Measurements from ENCODE around the gene ARL15.

Gene ARL15

DNA sequence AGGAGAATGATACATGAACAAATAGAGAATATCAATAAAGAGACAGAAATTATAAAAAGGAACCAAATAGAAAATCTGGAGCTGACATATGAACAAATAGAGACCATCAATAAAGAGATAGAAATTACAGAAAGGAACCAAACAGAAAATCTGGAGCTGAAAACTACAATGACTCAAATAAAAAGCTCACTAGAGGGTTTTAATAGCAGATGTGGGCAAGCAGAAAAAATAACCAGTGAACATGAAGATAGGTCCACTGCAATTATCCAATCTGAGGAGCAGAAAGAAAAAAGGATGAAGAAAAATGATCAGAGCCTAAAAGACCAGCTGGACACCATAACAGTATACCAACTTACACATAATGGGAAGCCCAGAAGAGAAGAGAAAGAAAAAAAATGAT is 353.7 kb downstream of the ARL15 start:
- in situ Hi-C loops (cut with MboI; ENCODE audit: low sequenced_read_pairs): no loop called here

- in situ Hi-C loops (cut with MboI; ENCODE audit: low sequenced_read_pairs): no loop called here
Measured at GRCh38 chr5:53956196-53956595, 354.2 kb downstream of the ARL15 start.

DNA sequence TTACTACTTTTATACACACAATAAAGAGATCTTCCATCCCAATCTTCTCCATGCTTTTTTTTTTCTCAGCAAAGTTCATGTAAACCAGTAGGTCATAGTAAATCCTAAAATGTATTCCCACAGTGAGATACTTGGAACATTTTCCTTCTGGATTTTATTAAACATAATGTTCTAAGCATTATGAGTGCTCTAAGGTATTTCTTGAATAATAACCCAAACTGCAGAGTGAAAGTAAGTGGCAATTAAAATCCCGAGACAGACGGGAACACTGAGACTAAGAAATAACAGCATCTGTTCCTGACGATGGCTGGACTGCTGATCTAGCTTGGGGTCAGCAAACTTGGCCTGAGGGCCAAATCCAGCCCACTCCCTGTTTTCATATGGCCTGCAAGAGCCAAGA is 359.8 kb downstream of the ARL15 start:
- in situ Hi-C loops (cut with MboI; ENCODE audit: low sequenced_read_pairs): no loop called here

- in situ Hi-C loops (cut with MboI; ENCODE audit: low sequenced_read_pairs): no loop called here
Measured at GRCh38 chr5:53948598-53948997, 361.8 kb downstream of the ARL15 start.

GRCh38 chr5:53946405-53947100 is 363.8 kb downstream of the ARL15 start:
- in situ Hi-C loops (cut with MboI; ENCODE audit: low sequenced_read_pairs): no loop called here

- in situ Hi-C loops (cut with MboI; ENCODE audit: low sequenced_read_pairs): no loop called here
Measured at GRCh38 chr5:53944981-53945380, 365.4 kb downstream of the ARL15 start.

DNA sequence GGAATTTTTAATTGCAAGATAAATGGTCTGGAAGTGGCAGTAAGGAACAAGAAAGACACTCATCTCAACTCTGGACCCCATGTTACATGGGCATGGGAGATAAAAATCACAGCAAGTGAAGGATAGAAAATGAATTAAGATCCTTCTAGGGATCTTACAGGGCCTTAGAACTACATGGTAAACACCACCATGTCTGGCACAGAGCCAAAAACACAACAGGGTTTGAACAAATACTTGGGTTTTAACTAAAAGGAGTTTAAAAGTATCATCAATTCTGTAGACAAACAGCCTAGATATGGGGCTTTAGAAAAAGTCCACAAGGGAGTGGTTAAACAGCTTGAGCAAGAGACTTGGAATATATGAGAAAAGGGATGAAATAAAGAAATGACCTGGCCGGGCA is 366.4 kb downstream of the ARL15 start:
- in situ Hi-C loops (cut with MboI; ENCODE audit: low sequenced_read_pairs): no loop called here

DNA sequence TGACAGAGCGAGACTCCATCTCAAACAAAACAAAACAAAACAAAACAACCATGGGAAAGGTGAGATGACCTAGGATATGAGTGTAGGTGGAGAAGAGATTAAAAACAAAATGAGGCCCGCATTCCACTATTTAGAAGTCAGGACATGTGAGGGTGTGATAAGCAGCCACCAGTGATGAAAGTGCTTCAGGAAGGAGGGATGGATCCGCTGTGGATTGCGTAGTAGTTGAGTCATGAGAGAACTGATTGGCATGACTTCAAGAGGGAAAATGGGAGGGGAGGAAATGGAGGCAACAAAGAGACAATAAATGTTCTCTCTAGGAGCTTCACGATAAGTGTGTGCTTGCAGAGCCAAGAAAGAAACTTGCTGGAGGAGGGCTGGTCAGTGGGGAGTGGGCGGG is 367.6 kb downstream of the ARL15 start:
- in situ Hi-C loops (cut with MboI; ENCODE audit: low sequenced_read_pairs): no loop called here

- in situ Hi-C loops (cut with MboI; ENCODE audit: low sequenced_read_pairs): no loop called here
Measured at GRCh38 chr5:53940921-53941320, 369.5 kb downstream of the ARL15 start.

- in situ Hi-C loops (cut with MboI; ENCODE audit: low sequenced_read_pairs): no loop called here
Measured at GRCh38 chr5:53937467-53937866, 372.9 kb downstream of the ARL15 start.

- in situ Hi-C loops (cut with MboI; ENCODE audit: low sequenced_read_pairs): no loop called here
Measured at GRCh38 chr5:53936481-53937352, 373.7 kb downstream of the ARL15 start.

- in situ Hi-C loops (cut with MboI; ENCODE audit: low sequenced_read_pairs): no loop called here
Measured at GRCh38 chr5:53934151-53934820, 376.1 kb downstream of the ARL15 start.

- in situ Hi-C loops (cut with MboI; ENCODE audit: low sequenced_read_pairs): no loop called here
Measured at GRCh38 chr5:53932351-53932750, 378.0 kb downstream of the ARL15 start.

GRCh38 chr5:53930457-53930856 is 379.9 kb downstream of the ARL15 start:
- in situ Hi-C loops (cut with MboI; ENCODE audit: low sequenced_read_pairs): no loop called here

DNA sequence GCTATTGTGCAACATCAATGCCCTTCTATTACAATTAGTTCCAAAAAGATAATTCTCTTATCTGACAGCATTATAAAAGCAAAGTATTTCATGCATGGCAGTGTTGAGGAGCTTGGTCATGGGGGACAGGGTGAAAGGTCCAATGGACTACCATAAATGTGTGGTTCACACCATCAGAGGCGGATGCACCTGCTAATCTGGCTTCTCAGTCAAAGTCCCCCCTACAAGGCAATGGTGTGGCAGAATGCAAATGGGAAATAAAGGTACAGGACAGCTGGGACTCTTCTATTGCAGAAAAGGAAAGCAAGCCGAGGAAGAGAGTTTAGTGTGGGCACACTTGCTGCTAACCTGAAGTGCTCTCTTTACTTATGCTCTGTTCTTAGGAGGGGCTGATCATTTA is 380.8 kb downstream of the ARL15 start:
- in situ Hi-C loops (cut with MboI; ENCODE audit: low sequenced_read_pairs): no loop called here

DNA sequence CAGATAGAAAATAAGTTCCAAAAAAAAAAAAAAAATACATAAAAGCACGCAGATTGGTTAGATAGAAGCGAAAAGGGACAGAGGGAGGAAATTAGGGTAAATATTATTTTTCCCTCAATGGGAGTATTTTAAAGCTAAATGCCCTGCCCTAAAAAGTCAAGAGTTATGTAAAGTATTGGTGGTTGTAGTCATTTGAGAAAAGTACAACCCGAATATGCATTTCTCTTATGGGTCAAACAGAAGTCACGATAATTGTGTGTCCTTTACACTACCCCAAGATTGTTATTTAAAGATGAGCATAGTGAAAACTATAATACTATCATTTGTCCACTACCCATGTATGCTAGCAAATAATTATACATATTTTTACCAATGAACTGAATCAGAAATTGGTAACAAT is 381.2 kb downstream of the ARL15 start:
- in situ Hi-C loops (cut with MboI; ENCODE audit: low sequenced_read_pairs): no loop called here

- in situ Hi-C loops (cut with MboI; ENCODE audit: low sequenced_read_pairs): no loop called here
Measured at GRCh38 chr5:53928641-53929040, 381.7 kb downstream of the ARL15 start.

DNA sequence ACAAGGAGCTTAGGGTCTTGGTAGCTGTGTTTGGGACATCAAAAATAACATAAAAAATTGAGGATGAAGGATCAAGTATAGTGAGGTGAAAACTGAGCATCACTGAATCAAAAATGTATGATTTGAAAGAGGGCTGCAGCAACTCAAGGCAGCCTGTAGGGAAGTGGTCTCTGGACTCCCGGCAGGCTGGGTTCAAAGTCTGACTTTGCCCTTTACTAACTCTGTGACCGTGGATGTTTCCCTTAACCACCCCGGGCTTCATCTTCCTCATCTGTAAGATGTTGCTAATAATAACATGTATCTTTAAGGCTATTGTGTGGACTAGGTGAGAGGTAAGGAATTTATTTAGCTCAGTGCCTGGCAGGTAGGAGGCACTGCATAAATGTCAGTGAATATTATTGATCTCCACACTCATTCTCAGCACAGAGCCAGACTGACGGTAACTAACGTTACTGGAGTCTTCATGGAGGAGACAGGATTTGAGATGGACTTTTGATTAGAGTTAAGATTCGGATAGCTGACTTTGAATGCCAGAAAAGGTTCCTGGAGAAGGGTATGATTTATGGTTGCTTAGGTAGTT is 382.6 kb downstream of the ARL15 start:
- in situ Hi-C loops (cut with MboI; ENCODE audit: low sequenced_read_pairs): no loop called here

GRCh38 chr5:53926026-53926425 is 384.3 kb downstream of the ARL15 start:
- in situ Hi-C loops (cut with MboI; ENCODE audit: low sequenced_read_pairs): no loop called here

GRCh38 chr5:53924392-53924791 is 386.0 kb downstream of the ARL15 start:
- in situ Hi-C loops (cut with MboI; ENCODE audit: low sequenced_read_pairs): no loop called here

GRCh38 chr5:53923961-53924360 is 386.4 kb downstream of the ARL15 start:
- in situ Hi-C loops (cut with MboI; ENCODE audit: low sequenced_read_pairs): no loop called here

All from HL-60/S4 treated with retinoic acid at 250 ng/mL for 4 days and 3 days (cell line).